ENCODE measurements around the gene FRMD5.
A peak's percentile ranks its signal among the peaks of the same experiment; 100 is the strongest.

The FRMD5 gene

DNA sequence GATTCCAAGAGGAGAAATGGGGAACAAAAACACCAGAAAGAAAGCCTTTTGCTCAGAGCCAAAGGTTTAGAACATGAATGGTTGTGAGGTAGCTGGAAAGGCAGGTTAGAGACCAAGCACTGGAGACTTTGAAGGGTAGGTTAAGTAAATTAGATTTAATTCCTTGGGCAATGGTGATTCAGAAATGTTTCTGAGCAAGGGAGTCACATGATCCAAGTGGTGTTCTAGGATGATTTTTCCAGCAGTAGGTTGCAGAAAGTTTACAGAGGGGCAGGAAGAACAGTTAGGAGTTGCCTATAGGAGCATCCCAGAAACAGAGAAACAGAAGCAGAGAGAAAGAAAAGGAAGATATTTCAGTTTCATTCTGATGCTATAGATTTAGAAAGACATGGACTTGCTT lies 228.4 kb downstream of the FRMD5 start:
- no peak for DNase-seq

DNA sequence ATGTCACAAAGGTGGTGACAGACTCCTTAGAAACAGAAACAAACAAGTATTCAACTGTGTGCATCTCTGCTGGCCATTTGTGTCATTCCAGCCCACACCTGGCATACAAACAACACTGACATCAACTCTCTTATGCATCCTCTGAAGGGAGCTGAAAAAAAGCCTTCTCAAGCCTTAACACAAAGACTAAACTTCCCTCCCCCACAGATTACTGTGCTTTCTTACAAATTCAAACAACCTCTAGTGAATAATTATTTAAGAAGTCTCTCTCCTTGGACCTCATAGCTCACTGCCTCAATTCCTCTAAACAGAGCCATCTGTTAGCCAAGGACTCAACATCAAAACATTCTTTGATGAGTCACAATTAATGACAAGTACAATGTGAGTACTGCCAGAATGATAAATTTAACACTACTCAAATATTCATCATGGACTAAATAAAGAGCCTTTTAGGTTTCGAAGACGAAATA lies 236.2 kb downstream of the FRMD5 start:
- DNase-seq, result no peak

DNA sequence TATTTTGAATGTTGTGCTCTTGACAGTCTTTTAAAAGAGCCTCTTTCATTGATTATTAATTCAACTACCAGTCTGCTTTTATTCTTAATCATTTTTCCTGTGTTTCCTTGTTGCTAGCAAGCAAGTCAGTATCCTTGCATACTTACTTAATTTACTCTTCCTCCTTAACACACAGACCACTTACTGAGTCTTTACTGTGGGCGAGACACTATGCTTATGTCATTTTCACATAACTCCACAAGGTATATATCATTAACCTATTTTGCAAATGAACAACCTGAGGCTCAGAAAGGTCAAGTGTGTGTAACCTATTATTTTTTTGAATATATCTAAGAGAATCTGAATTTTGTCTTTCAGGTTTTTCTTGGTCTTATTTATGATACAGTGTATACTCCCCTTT lies 237.3 kb downstream of the FRMD5 start:
- DNase-seq, result no peak

DNA sequence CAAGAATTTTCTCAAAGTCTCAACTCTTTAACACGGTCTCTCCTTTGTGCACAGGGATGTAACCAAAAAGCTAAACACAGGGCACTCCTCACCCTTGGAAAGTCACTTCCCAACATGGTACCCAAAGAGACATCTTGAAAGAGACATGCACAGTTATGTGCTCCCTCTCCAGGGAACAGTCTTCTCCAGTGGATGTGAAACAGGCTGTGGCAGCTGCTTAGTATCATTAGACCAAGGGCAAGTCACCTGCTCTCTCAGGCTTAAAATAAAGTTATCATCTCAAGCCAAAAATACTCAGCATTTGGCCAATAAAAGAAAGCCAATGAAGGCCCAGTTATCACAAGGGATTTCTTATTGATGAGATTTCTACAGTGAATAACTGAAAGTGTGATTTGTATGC lies 239.9 kb downstream of the FRMD5 start:
- DNase-seq, result no peak

GRCh38 chr15:43954181-43954621 lies 240.9 kb downstream of the FRMD5 start:
- no peak for DNase-seq

GRCh38 chr15:43953402-43953801 lies 241.7 kb downstream of the FRMD5 start:
- no peak for DNase-seq

- DNase-seq, result no peak
Measured at GRCh38 chr15:43950531-43950930, 244.5 kb downstream of the FRMD5 start.

DNA sequence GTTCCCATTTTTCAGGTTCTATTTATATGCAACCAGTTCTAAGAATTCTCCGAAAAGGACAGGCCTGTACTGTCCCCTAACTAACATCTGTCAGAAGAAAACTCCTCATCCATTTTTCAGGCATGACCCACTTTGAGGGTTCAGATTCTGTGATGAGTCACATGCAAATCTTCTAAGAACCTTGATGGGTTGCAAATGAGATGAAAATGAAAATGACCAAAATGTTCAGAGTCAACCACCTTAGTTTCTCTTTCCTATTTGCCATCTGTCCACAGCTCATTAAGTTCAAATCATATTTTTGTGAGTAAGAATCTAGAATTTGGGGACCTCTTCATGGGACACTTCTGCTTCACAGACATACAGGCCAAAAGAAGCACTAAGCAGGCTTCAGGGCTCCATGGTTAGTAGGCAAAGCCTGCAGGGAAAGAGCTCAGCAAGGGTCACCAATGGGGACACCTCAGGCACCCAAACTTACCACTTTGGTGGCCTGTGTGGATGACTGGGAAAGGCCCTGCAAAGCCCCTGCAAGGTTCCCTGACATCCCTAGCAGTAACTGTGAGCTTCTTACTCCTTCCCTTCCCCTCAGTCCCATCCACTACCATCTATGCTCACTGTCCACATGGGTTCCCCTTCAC lies 246.3 kb downstream of the FRMD5 start:
- DNase-seq, result no peak

DNA sequence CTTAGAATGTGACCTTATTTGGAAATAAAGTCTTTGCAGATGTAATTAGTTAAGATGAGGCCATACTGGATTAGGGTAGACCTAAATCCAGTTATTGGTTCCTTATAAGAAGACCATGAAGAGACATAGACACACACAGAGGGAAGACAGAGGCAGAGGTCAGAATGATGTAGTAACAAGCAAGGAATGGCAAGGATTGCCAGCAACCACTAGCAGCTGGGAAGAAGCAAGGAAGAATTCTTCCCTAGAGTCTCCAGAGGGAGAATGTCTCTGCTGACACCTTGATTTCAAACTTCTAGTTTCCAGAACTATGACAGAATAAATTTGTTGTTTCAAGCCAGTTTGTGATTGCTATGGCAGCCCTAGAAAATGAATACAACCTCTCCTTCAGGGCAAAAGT lies 251.6 kb downstream of the FRMD5 start:
- DNase-seq, result no peak

DNA sequence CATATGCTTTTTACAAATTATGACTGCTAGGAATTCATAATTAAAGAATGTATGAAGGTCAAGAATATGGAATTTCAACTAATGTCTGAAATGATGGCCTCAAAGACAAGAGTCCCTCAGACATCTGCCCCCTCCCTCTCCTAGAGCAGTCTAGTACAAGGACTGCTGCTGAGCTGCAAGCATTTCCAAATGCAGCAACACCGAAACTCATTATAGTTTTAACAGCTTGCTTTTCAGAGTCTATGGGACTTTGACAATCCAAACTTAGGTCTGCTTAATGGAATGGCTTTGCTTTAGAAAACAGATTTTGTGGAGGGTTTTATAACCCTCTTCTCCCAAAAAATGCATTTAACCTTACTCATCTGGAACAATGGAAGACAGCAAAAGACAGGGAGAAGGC lies 252.9 kb downstream of the FRMD5 start:
- no peak for DNase-seq

DNA sequence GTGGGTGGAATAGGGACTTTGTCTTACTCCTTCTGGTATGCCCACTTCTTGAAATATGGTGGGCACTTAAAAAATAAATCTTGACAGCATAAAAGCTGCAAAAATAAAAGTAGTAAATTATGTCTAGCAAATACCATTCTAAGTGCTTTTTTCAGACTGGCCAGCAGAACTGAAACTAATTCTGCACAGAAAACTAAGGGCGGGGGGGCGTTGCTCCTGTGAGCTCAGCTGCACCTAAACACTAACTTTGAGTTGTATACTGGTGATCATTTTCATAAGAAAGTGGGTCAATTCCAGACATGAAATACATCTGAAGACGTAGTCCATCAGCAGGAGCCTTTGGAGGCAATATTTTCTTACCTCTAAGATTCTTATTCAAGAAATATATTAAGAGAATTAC lies 253.5 kb downstream of the FRMD5 start:
- DNase-seq, result no peak

DNA sequence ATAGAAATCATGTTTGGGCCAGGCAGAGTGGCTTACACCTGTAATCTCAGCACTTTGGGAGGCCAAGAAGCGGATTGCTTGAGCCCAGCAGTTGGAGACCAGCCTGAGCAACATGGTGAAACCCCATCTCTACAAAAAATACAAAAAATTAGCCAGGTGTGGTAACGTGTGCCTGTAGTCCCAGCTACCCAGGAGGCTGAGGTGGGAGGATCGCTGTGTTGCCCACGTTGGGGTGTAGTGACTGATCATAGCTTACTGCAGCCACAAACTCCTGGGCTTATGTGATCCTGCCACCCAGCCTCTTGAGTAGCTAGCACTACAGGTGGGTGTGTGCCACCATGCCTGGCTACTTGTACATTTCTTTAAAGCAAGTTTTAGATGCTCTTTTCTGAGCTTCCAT lies 254.0 kb downstream of the FRMD5 start:
- no peak for DNase-seq

- DNase-seq, result no peak
Measured at GRCh38 chr15:43939070-43939469, 256.0 kb downstream of the FRMD5 start.

DNA sequence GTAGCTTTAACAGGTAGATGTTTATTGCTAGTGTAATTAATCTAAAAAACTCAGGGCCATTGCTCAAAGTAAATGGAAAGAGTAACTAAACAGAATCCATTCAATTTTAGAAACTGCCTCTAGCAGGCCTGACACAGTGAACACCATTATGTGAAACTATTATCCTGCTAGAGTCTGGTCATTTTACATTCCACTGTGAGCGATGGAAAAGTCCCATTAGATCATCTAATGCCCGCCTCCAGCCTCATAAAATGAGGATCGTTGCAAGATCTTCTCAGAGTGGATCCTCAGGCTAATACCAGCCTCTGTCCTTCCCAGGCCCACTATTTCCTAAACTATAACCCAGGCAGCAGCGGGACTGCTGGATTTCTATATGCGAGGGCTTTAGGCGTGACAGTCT lies 260.6 kb downstream of the FRMD5 start:
- no peak for DNase-seq

DNA sequence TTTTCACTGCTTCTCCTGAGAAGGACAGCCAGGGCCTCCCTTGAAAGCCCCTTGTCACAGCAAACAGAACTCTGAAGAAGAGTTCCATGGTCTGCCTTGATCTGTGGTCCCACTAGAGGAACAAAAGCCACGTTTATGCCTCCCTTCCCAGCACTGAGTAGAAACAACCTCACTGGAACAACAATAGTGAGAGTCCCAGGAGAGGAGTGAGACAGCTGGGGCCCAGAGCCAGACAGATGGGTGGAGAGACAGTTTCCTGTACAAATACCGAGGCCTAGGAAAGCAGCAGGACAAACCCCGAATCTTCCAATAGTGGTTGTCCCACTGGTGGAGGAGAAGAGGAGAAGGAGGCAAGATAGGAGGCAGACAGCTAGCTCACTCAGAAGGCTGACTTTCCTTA lies 262.2 kb downstream of the FRMD5 start:
- no peak for DNase-seq

GRCh38 chr15:43931790-43932435 lies 263.2 kb downstream of the FRMD5 start:
- DNase-seq, result no peak

DNA sequence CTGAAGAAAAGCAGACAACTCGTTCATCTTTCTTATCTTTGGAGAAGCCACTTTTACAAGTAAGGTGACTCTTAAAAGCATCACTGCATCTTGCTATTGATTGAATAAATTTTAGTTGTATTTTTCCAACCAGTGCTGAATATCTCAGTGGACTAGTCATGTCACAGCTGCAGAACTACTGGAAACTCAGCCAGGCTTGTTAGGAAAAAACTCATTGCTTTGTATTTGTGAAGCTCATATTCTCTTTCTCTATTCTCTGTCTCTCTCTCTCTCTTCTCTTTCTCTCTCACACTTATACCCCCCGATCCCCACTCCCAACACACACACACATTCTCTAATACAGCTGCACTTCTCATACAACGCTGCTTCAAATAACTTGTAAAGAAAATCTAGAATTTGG lies 264.0 kb downstream of the FRMD5 start:
- DNase-seq, result no peak

DNA sequence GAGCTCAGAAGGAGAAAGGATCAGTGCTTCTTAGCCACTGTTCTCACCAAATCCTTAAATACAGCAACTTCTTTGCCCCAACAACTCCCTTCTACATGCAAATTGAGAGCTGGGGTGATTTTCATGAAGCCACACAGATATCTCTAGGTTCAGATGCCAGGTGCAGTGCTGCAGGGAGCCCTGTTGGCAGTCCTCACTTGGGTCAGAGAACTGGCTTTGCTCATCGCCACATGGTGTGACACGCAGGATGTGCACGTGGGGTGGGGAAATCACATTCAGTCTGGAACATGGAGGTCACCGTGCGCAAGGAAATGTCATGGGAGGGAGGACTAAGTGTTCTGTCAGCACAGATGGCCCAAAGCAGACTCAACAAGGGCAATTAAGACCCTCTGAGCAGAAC lies 264.5 kb downstream of the FRMD5 start:
- no peak for DNase-seq

DNA sequence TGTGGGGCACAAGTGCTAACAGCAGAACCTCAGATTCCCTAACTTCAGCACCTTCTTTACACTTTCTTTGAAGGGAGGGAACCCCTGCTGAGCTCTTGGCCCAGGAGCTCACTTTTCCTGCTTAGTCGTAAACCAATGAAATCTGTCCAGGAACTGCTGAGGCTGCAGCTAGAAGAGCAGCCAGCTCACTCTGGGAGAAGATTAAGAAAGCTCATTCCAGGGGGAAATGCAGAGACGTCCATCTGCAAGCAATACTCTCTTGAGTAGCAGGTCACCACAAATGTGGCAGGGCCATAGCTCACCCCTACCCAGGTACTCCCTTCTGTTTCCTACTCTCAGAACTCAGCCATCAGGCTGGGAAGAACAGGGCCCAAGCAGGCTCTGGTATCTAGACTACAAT lies 265.0 kb downstream of the FRMD5 start:
- no peak for DNase-seq

GRCh38 chr15:43928152-43928551 lies 266.9 kb downstream of the FRMD5 start:
- DNase-seq, result no peak

DNA sequence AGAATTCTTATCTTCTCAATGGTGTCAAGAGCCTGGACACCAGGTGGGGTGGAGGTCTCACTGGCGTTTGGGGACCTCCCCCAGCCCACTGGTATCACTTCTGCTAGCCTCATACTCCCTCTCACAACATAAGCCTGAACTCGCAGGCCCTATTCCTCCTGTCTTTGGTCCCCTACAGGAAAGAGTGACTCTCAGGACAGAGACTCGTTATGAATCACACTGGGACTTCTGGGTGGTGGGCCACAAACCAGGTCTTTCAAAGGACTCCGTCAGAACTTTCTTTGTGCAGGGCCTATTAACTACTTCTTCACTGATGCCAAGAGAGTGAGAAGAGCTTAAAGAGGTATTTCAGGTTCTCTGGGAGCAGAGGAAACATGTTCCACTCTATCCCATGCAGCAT lies 267.9 kb downstream of the FRMD5 start:
- DNase-seq, result no peak

DNA sequence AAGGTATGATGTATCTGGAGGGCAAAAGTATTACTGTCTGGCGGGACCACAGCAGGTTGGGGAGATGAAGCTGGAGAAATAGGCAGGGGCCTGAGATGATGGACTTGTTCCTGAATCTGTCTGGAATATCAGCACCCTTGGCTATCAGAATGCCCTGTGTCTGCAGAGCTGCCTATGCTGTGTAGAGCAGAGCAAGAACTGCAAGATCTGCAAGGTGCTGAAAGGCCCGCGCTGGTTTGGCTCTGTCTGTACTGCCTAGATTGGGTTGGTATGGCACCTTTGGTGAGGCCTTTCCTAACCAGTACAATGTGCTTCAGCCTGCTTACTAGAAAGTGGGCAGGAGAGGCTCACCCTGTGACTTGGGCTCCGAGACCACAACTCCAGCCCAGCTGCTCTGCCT lies 271.5 kb downstream of the FRMD5 start:
- DNase-seq, result no peak

DNA sequence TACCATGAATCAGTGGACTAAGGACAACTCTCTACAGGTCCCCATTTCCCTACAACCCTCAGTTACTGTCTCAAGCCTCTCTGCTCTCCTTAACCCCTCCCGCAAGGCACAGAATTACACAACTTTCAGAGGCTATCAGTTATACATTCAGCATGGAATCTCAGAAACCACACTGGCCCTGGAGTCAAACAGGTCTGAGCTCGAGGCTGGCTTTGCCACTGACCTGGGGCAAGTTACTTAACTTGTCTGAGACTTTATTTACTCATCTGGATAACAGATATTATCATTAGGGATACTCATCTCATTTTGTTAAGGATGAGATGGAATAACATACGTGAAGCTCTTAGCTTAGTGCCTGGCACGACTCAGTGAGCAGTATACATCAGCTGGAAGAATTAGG lies 273.1 kb downstream of the FRMD5 start:
- no peak for DNase-seq

- peak; percentile 14 for DNase-seq
Measured at GRCh38 chr15:43920815-43921214, 274.3 kb downstream of the FRMD5 start.

DNA sequence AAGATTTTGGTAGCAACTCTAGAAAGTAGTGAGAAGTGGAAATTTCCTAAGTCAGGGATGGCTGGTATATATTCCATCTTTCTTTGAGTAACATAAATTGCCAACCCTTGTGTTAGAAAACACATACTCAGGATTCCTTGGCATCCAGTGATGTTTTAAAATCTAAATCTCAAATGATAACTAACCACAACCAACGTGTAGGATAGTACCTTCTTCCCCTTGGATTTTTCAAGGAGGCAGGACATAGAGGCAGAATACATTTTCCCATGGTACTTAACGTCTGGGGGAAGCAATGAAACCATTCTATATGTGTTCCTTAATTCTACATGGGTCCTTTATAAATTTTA lies 274.8 kb downstream of the FRMD5 start:
- DNase-seq, result no peak

Measured in NCI-H2227 treated with DMSO at 0.1 percent for 48 hours (cell line).